ENCODE data around the gene NEUROD2. TPM values are rescaled to one million over a fixed set of nuclear protein-coding genes. Genes with fewer than 3 reads are reported as not detected.

The NEUROD2 gene
- total and polyA plus RNA-seq, 9 donors: not detected

DNA sequence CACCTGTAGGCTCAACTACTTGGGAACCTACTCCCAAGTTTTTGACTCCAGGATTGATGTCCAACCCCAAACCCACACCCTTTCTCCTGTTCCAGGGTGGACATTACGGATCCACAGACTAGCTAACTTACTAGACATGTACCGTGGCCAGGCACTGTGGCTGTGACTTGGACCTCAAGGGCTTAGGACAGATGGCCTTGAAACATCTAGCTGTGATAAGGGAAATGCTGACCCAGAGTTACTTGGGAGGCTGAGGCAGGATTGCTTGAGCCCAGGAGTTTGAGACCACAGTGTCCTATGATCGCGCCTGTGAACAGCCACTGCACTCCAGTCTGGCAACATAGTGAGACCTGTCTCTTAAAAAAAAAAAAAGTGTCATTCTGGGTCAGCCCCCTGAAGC lies 33.4 kb upstream of the NEUROD2 start:
- no peaks in the 10 kb centered on the region for H3K9me3 ChIP-seq
- no peak for DNase-seq
- 87 to 94% (median 87%) methylated on average over 4 of the region's 4 CpGs for WGBS, 3 donors
- H3K4me1 ChIP-seq (ENCODE audit: insufficient read depth): peaks cover 14% of the 10 kb centered on the region
- no peak overlapping the region for H3K27ac ChIP-seq
- H3K36me3 ChIP-seq: no peaks in the 10 kb centered on the region
- H3K27me3 ChIP-seq: no peaks in the 10 kb centered on the region
- intact Hi-C loops (cut with DNase I): no loop called here
- TF ChIP-seq, protein P1, sequence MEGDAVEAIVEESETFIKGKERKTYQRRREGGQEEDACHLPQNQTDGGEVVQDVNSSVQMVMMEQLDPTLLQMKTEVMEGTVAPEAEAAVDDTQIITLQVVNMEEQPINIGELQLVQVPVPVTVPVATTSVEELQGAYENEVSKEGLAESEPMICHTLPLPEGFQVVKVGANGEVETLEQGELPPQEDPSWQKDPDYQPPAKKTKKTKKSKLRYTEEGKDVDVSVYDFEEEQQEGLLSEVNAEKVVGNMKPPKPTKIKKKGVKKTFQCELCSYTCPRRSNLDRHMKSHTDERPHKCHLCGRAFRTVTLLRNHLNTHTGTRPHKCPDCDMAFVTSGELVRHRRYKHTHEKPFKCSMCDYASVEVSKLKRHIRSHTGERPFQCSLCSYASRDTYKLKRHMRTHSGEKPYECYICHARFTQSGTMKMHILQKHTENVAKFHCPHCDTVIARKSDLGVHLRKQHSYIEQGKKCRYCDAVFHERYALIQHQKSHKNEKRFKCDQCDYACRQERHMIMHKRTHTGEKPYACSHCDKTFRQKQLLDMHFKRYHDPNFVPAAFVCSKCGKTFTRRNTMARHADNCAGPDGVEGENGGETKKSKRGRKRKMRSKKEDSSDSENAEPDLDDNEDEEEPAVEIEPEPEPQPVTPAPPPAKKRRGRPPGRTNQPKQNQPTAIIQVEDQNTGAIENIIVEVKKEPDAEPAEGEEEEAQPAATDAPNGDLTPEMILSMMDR (IDR thresholded peaks at IDR 0.05): no peak
- TF ChIP-seq EP300 (IDR thresholded peaks at IDR 0.05) (no peak), POLR2A (IDR thresholded peaks at IDR 0.05) (no peak)
- H3K4me3 ChIP-seq: no peak overlapping the region

DNA sequence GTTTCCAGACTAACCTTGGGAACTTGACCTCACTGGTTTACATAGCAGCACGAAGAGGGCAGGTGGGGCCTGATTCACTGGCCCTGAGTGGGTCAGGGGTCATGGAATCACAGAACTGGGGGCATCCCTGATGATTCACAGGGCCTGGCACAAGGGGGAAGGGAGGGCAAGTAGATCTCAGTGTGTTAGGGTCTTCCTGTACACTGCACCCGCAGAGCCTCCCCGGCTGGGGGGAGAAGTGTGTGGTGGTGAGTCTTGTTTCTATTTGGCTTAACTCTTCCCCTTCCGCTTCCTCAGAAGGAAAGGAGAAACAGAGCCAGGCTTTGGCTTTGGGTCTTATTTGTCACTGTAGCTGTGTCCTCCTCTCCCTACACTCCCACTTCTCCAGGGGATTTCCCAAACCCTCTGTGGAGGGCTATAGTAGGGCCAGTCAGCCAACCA lies 32.9 kb upstream of the NEUROD2 start:
- Histone ChIP-seq H3K4me1 (ENCODE audit: insufficient read depth) (peaks cover 14% of the 10 kb centered on the region), H3K27me3 (no peaks in the 10 kb centered on the region), H3K27ac (no peak overlapping the region), H3K36me3 (no peaks in the 10 kb centered on the region), H3K9me3 (no peaks in the 10 kb centered on the region), H3K4me3 (no peak overlapping the region)
- TF ChIP-seq, protein P1 (IDR thresholded peaks at IDR 0.05): no peak
- TF ChIP-seq EP300 (IDR thresholded peaks at IDR 0.05) (no peak), POLR2A (IDR thresholded peaks at IDR 0.05) (no peak)
- DNase-seq: no peak
- intact Hi-C loops (cut with DNase I): no loop called here
- WGBS, 3 donors: 30 to 42% (median 35%) methylated on average over 4 of the region's 4 CpGs

DNA sequence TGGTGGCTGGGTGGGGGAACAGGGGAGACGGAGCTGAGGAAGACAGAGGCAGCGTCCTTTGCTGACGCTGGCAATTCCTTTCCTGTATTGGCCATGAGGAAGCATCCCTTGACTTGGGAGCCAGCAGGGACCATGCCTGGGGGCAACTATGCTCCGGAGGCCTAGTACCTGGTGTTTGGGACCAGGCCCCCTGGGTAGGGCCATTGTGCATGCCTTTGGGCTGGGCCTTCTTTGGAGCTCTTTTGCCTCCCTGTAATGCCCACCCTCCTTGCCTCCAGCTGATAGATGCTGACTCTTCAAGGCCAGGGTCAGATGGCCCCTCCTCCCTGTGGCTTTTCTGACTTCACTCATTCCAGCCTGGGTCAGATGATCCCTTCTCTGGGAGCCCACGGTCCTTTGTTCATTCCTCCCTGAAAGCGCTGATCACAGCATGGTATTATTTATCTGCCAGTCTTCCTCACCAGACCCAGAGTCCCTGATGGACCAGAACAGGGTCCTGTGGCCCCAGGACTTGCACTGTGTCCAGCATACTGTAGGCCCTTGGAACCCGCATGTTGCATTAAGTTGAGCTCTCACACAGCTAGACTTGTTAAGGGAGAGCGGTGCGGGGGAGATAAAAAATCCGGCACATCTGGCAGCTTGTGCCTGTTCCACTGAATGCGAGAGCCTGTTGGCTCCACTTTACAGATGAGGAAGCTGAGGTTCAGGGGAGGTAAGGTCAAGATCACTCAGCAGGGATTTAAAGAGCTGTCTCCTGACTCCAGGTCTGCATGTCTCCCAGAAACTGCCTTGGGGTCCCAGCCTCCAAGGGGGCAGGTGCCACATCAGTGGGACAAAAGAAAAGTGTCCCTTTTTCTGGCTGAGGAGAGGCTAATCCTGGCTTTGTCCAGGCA lies 32.1 kb upstream of the NEUROD2 start:
- TF ChIP-seq EP300 (IDR thresholded peaks at IDR 0.05): no peak
- TF ChIP-seq, protein P1 (IDR thresholded peaks at IDR 0.05): no peak
- no peak for TF ChIP-seq POLR2A (IDR thresholded peaks at IDR 0.05)
- H3K4me3 ChIP-seq: no peak overlapping the region
- H3K9me3 ChIP-seq: no peaks in the 10 kb centered on the region
- no peak for DNase-seq
- WGBS, 3 donors: 77 to 82% (median 80%) methylated on average over 11 of the region's 11 CpGs
- intact Hi-C loops (cut with DNase I): no loop called here
- H3K27me3 ChIP-seq: no peaks in the 10 kb centered on the region
- H3K27ac ChIP-seq: no peak overlapping the region
- no peaks in the 10 kb centered on the region for H3K36me3 ChIP-seq
- H3K4me1 ChIP-seq (ENCODE audit: insufficient read depth): peaks cover 14% of the 10 kb centered on the region

DNA sequence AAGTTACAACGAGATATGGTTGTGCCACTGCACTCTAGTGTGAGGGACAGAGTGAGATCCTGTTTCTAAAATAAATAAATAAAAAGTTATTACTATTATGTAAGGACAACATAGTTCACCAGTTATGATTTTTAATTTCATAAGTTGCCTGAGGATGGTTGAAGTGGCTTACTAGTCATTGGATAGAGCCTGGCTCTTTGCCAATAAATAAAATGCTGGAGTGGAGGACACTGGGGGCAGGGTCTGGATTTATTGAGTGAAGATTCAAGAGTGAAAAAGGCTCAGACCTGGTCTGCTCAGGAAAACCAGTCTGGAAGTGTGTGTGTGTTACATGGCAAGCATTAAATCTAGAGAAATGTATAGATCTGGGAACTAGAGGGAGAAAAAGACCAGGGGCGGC lies 31.3 kb upstream of the NEUROD2 start:
- Histone ChIP-seq H3K27ac (no peak overlapping the region), H3K27me3 (no peaks in the 10 kb centered on the region), H3K4me1 (ENCODE audit: insufficient read depth) (peaks cover 15% of the 10 kb centered on the region), H3K4me3 (no peak overlapping the region), H3K36me3 (no peaks in the 10 kb centered on the region), H3K9me3 (no peaks in the 10 kb centered on the region)
- DNase-seq: no peak
- TF ChIP-seq, protein P1 (IDR thresholded peaks at IDR 0.05): no peak
- intact Hi-C loops (cut with DNase I): no loop called here
- WGBS, 3 donors: 72 to 84% (median 75%) methylated on average over 2 of the region's 2 CpGs
